ENCODE results near the gene RARG. TPM values are rescaled to one million over a fixed set of nuclear protein-coding genes. Genes with fewer than 3 reads are reported as not detected.

RARG gene
- total RNA-seq, 4 donors from 2014 or later = 2.6 to 65.6 (median 28.9) TPM

DNA sequence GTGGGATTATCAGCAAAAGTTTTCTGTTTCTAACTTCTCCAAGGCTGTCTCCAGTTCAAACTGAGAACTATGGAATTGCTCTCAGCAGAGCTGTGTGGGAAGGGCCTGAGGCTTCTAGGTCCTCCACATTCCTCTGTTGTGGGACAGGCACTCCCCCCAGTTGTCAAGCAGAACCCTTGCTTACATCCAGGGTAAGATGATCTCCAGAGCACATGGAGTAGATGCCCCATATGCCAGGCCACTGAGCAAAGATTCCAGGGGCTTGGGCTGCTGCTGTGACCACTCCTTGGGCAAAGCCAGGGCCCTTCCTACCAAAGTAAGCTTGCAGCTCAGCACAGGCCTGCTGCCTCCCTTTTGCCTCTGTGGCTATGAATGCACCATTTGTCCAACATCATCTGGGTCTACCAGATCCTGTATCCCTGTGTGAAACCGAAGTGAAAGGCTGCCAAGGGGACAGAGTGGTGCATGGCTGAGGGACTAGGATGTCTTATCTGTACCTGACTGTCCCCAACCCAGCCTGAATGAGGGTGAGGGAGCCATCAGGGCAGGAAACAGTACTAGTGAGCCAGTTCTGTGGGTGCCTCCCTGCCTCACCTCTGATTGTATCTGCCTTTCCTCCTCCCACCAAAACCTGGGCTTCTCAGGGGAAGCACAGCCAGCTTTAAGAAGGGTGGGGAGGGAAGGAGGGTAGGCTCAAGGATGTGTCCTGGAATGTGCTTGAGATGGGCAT, 23.0 kb upstream of the RARG start:
- Histone ChIP-seq H3K27me3 (no peaks in the 10 kb centered on the region), H3K4me3 (no peak overlapping the region), H3K9me3 (no peaks in the 10 kb centered on the region), H3K27ac (no peak overlapping the region), H3K36me3 (no peaks in the 10 kb centered on the region), H3K4me1 (peaks cover 0 to 17% of the 10 kb centered on the region in 2 donors)
- TF ChIP-seq POLR2A (IDR thresholded peaks at IDR 0.05) = no peak
- TF ChIP-seq, protein P1, sequence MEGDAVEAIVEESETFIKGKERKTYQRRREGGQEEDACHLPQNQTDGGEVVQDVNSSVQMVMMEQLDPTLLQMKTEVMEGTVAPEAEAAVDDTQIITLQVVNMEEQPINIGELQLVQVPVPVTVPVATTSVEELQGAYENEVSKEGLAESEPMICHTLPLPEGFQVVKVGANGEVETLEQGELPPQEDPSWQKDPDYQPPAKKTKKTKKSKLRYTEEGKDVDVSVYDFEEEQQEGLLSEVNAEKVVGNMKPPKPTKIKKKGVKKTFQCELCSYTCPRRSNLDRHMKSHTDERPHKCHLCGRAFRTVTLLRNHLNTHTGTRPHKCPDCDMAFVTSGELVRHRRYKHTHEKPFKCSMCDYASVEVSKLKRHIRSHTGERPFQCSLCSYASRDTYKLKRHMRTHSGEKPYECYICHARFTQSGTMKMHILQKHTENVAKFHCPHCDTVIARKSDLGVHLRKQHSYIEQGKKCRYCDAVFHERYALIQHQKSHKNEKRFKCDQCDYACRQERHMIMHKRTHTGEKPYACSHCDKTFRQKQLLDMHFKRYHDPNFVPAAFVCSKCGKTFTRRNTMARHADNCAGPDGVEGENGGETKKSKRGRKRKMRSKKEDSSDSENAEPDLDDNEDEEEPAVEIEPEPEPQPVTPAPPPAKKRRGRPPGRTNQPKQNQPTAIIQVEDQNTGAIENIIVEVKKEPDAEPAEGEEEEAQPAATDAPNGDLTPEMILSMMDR (IDR thresholded peaks at IDR 0.05) = no peak
- DNase-seq = no peak
- intact Hi-C loops (cut with DNase I; ENCODE audit: low total_unique reads) = loop anchor here (5.0 kb wide), 1 partner anchor 38 kb away; no protein-coding TSS in a partner anchor

DNA sequence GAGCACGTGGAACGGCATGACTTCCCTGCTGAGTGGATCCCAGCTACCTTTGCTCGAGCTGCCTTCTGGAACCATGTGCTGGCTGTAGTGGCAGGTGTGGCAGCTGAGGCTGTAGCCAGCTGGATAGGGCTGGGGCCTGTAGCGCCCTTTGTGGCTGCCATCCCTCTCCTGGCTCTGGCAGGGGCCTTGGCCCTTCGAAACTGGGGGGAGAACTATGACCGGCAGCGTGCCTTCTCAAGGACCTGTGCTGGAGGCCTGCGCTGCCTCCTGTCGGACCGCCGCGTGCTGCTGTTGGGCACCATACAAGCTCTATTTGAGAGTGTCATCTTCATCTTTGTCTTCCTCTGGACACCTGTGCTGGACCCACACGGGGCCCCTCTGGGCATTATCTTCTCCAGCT, 21.3 kb upstream of the RARG start:
- H3K27me3 ChIP-seq = no peaks in the 10 kb centered on the region
- peaks cover 0 to 17% of the 10 kb centered on the region in 2 donors for H3K4me1 ChIP-seq
- no peaks in the 10 kb centered on the region for H3K36me3 ChIP-seq
- H3K9me3 ChIP-seq = no peaks in the 10 kb centered on the region
- TF ChIP-seq POLR2A (IDR thresholded peaks at IDR 0.05) = no peak
- TF ChIP-seq, protein P1 (IDR thresholded peaks at IDR 0.05) = no peak
- DNase-seq = no peak
- intact Hi-C loops (cut with DNase I; ENCODE audit: low total_unique reads) = loop anchor here (5.0 kb wide), 1 partner anchor 36 kb away; no protein-coding TSS in a partner anchor
- no peak overlapping the region for H3K4me3 ChIP-seq
- H3K27ac ChIP-seq = no peak overlapping the region

DNA sequence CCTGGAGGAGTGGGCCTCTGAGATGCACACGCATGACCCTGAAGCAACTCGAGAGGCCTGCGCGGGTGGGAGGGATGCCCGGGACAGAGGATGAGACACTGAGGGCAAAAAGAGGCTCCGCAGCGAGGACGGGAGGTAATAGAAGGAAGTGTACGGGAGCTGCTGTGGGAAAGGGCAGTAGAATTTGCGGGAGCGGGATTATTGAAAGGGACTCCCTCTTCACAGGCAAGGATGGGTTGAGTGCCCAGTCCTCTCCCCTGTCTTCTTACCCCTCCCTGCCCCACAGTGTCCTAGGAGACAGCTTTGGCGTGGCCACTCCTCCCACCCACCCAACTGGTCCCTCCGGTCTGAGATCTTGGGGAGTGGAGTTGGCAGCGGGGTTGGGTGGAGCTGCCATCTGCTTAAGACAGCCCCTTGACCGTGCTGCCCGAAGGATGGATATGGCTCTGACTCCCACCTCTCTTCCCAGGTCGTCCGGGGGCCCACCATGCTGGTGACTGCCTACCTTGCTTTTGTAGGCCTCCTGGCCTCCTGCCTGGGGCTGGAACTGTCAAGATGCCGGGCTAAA, 20.4 kb upstream of the RARG start:
- intact Hi-C loops (cut with DNase I; ENCODE audit: low total_unique reads) = loop anchor here (5.0 kb wide), 1 partner anchor 35 kb away; no protein-coding TSS in a partner anchor
- Histone ChIP-seq H3K4me3 (peak overlapping the region; percentile 65 to 72), H3K4me1 (peaks cover 0 to 17% of the 10 kb centered on the region in 2 donors), H3K36me3 (no peaks in the 10 kb centered on the region), H3K27ac (peak overlapping the region; percentile 89 to 93), H3K9me3 (no peaks in the 10 kb centered on the region), H3K27me3 (no peaks in the 10 kb centered on the region)
- TF ChIP-seq, protein P1 (IDR thresholded peaks at IDR 0.05) = no peak
- TF ChIP-seq POLR2A (IDR thresholded peaks at IDR 0.05) = no peak
- peak in 1 of 2 donors; percentile 31 for DNase-seq

DNA sequence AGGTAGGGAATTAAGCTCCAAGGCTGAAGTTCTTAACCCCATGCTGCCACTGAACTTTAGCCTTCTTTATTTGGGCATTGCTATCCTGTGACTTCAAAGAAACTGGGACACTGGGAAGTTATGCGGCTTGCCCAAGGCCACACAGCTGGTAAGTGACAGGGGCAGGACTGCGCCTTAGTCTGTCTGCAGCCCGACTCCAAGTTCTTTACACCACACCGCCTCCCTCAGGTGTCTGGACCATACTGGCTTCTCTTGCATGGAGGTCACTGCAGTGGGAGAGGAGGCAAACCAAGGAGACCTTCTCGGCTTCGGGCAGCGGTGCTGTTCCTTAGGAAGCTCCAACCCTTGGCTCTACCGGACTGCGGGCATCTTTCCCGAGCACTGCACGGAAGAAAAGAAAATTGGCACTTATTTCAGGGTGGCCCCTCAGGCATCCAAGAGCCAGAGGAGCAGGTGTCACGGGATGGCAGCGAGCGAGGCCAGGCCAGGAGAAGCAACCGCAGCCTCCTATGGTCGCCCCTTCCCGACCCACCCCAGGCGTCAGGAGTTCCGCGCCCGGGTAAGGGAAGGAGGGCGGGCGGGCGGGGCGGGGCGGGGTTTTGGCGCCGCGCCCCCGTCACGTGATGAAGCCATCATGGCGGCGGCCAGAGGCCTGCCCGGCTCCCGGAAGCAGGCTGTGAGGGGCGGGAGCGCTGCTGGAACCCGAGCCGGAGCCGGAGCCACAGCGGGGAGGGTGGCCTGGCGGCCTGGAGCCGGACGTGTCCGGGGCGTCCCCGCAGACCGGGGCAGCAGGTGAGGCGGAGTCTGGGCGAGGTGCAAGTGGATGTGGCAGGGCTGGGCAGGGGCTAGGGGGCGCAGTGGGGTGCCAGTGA, 19.7 kb upstream of the RARG start:
- H3K4me3 ChIP-seq = peak overlapping the region; percentile 65 to 72
- peak overlapping the region; percentile 89 to 93 for H3K27ac ChIP-seq
- no peaks in the 10 kb centered on the region for H3K9me3 ChIP-seq
- TF ChIP-seq POLR2A (IDR thresholded peaks at IDR 0.05) = peak in 1 of 2 donors; percentile 39
- TF ChIP-seq, protein P1 (IDR thresholded peaks at IDR 0.05) = peak; percentile 36 to 55 (median 46)
- peaks cover 0 to 17% of the 10 kb centered on the region in 2 donors for H3K4me1 ChIP-seq
- H3K27me3 ChIP-seq = no peaks in the 10 kb centered on the region
- DNase-seq = peak; percentile 70 to 79
- no peaks in the 10 kb centered on the region for H3K36me3 ChIP-seq
- intact Hi-C loops (cut with DNase I; ENCODE audit: low total_unique reads) = loop anchor here (5.0 kb wide), 1 partner anchor 34 kb away; no protein-coding TSS in a partner anchor
